ENCODE measurements around the gene MPP7.

MPP7 gene

DNA sequence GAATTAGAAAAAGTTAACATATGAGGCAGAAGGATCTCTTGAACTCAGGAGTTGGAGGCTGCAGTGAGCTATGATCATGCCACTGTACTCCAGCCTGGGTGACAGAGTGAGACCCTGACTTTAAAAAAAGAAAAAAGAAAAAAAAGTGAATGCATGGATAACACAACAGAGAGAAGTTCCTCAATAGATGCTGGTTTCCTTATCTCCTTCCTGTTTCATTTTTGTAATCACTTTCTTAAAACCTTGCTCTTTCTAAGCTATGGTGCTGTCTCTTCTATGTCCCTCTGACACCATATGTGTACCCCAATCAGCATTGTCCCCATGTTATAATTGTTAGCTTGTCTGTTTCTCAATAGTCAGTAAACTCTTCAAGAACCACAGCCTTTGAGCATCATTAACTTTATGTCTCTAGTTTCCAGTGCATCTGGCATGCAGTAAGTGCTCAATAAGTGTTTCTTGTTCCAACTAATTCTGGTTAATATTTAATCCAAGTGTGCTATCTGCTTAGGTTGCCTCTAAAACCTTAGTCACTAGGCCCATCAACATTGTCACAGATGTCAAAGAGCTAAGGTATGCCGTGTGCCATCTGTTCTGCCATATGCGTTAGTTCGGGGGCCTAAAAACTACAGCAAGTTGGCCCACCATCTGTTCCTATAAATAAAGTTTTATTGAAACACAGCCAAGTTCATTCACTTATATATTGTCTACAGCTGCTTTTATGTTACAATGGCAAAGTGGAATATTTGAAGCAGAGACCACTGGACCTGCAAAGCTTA, 36.2 kb downstream of the MPP7 start:
- DNase-seq (ENCODE audit: low spot score): no peak

DNA sequence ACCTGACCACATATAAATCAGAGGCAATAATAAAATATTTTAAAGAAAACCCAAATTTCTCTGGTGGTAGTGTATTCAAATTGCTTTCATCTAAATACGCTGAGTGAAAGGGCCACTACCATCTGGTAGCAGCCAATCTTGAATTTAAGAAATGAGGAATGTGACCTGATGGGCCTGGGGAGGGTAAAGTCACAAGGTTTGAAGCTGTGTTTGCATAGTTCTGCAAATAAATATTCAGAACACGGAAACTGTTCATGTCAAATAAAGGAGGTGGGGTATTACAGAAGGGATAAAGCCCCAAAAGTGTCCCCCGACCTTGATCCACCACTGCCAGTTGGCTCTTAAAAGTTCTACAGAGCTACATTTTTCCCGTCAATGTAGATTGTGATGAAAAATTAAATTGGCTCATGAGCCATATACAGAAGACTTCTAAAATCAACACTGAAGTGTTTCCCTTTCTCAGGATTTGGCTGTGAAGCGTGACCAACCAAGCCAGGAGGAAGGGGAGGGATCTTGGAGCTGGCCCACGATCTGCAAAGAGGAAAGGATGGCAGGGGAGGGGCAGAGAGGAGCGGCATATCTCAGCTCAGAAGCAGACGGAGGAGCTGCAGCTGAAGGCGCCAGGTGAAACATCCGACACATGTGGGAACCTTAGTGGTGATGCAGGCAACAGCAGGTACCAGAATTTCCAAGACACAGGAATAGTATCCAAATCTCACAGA, 39.6 kb downstream of the MPP7 start:
- no peak for DNase-seq (ENCODE audit: low spot score)

DNA sequence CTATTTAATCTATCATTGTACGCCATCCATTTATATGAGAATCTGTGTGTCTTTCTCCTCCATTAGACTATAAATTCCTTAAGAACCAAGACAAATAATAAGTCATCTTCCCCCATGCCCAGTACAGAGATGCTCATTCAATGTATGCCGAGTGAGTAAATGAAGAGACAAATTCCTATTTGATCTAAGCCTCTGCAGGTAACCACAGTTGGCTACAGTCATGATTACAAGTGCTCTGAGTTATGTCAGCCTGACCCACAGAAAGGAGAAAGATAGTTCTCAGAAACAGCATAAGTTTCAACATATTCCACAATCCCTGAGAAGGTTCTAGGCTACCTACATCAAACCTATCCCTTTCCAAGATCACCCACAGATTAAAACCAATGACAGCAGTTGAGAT, 46.1 kb downstream of the MPP7 start:
- no peak for DNase-seq (ENCODE audit: low spot score)

DNA sequence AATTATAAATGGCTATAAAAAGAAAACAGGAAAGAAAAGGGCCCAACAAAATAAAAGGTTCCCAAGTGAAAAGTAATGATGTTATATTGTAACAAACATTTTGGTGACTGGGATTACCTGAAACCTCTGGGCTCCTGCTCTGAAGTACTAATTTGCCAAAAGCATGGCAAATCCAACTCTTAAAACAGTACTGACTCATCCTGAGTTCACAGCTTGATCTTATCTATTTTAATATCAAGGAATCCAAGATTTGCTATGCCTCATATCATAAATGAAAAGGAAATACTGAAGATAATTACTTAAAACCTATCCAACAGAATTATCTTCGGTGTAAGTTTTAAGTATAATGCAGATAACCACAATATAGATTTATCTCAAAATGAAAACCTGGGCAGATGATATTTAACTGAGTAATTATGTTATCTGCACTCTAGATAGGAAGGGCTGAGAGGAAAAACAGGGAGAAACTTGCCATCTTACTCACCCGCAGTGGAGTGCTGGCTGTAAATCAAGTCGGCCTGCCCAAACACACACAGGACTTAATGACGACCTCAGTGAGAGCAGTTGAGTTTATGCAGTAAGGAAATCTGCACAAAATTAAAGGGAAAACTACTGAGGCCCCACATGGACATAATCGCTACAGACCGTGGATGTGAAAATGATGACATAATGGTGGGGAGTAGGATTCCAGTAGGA, 48.4 kb downstream of the MPP7 start:
- no peak for DNase-seq (ENCODE audit: low spot score)

DNA sequence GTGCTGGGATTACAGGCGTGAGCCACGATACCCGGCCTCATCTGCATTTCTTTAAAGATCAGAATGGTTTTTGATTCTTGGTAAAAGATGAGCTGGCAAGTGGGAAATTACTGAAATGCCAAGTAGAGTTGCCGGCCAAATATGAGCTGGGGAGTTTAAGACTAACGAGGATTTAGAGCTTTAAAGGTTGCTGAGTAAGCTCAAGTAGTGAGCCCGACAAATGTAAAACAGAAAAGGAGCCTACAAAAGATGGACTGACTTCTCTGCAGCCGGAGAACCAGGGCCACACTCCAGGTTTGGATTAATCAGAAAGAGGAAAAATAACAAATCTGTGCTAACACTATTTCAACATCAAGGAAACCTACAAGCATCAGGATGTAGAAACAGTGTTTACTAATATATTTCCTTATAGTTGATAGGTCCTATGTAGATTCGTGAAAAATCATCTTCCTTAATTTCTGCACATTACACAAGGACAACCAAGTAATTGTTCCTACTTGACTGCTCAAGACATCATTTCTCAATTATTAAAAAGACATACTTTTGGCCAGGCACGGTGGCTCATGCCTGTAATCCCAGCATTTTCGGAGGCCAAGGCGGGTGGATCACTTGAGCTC, 49.6 kb downstream of the MPP7 start:
- DNase-seq (ENCODE audit: low spot score): no peak
